Kidney (tissue), 14 donors: ENCODE measurements around the gene CDC14A. TPM values are rescaled to one million over a fixed set of nuclear protein-coding genes. Genes with fewer than 3 reads are reported as not detected.

ENCODE experiments used
- DNase-seq, 5 donors: peaks; one replicate each; pipeline ENCODE4 v3.0.0-alpha.2; 2013 to 2020
- FAIRE-seq: peaks from 2 replicates; lab custom pipeline; 2012; peaks lifted over from hg19 to GRCh38; lab: Jason Lieb, UNC
- H3K27ac ChIP-seq, 2 donors: one replicate each; pipeline ENCODE4 v1.7.0; 2013; ENCODE audit warnings: low read depth in 2 of 2, low read length in 2 of 2, inconsistent platforms in 1 of 2
- H3K27me3 ChIP-seq: one replicate; pipeline ENCODE4 v1.7.1; 2013; ENCODE audit warnings: low read length, inconsistent platforms; ENCODE audit not compliant: control insufficient read depth, insufficient read depth
- H3K36me3 ChIP-seq, 3 donors: one replicate each; pipeline versions ENCODE4 v1.7.0 to v1.7.1; 2013; ENCODE audit warnings: low read length in 3 of 3, control low read depth in 1 of 3, inconsistent platforms in 1 of 3; ENCODE audit not compliant: insufficient read depth in 3 of 3, control insufficient read depth in 2 of 3
- H3K4me1 ChIP-seq, 3 donors: one replicate each; pipeline versions ENCODE4 v1.7.0 to v1.7.1; 2013; ENCODE audit warnings: low read length in 3 of 3, inconsistent platforms in 1 of 3, low read depth in 1 of 3; ENCODE audit not compliant: control insufficient read depth in 2 of 3, insufficient read depth in 2 of 3
- H3K4me3 ChIP-seq, 3 donors: one replicate each; pipeline versions ENCODE4 v1.7.0 to v1.8.1; 2013; ENCODE audit warnings: low read length in 3 of 3, control low read depth in 1 of 3, inconsistent platforms in 1 of 3
- H3K9ac ChIP-seq, 3 donors: one replicate each; pipeline versions ENCODE4 v1.7.0 to v1.7.1; 2013; ENCODE audit warnings: low read length in 3 of 3, control low read depth in 1 of 3, inconsistent platforms in 1 of 3
- H3K9me3 ChIP-seq, 3 donors: one replicate each; pipeline versions ENCODE4 v1.7.0 to v1.7.1; 2013; ENCODE audit warnings: low read length in 3 of 3, control low read depth in 1 of 3, inconsistent platforms in 1 of 3; ENCODE audit not compliant: control insufficient read depth in 2 of 3, insufficient read depth in 1 of 3
- CTCF ChIP-seq: IDR thresholded peaks from 3 replicates; pipeline ENCODE4 v1.5.1; 2012; ENCODE audit warnings: mild to moderate bottlenecking, moderate library complexity, borderline replicate concordance; ENCODE audit not compliant: insufficient read depth; ENCODE audit errors: extremely low read depth
- intact Hi-C: fragments of 100-400 bp; cut with DNase I; formaldehyde crosslinking; loops from one replicate; pipeline ENCODE4 v1.11.1; 2022
- polyA plus RNA-seq: library from polyadenylated mRNA; stranded (reverse); fragments of 350-450 nt; fragmentation: Illumina TruSeq; extraction: RNeasy Lipid Tissue Mini Kit (QIAGEN cat#74804); gene quantifications from one replicate; pipeline ENCODE4 v1.2.3, GENCODE V29; 2014; ENCODE audit warnings: low read depth, low replicate concordance; ENCODE audit not compliant: insufficient read depth
- total RNA-seq: library from RNA; stranded (reverse); fragmentation: NEBNext Ultra II Directional; extraction: Animal tissue kit (Norgen Biotek cat#: 25700); gene quantifications from one replicate; pipeline ENCODE4 v1.2.1, GENCODE V29; 2021
- donor health status: control.
- donor health status: control.
- donor health status: control.
- donor health status: control.
- donor health status: control.
- donor health status: DM: yes; HTN: yes; CAD: no.
- donor health status: Normal renal cell carcinoma (clear cell type).

CDC14A gene
- total and polyA plus RNA-seq, 2 donors from 2014 or later, result 4.7 to 11.9 TPM

- DNase-seq (no peak), FAIRE-seq (no peak)
- Histone ChIP-seq H3K9ac (no peak overlapping the region), H3K27ac (no peak overlapping the region), H3K9me3 (no peaks in the 10 kb centered on the region), H3K36me3 (no peaks in the 10 kb centered on the region), H3K27me3 (no peaks in the 10 kb centered on the region), H3K4me1 (no peaks in the 10 kb centered on the region), H3K4me3 (no peak overlapping the region)
- intact Hi-C loops, result no loop called here
- TF ChIP-seq CTCF, result no peak
Measured at GRCh38 chr1:100479620-100480338, 127.5 kb downstream of the CDC14A start.

- Histone ChIP-seq H3K36me3 (peaks cover 0 to 4% (median 0%) of the 10 kb centered on the region in 3 donors), H3K27me3 (no peaks in the 10 kb centered on the region), H3K27ac (no peak overlapping the region), H3K9me3 (no peaks in the 10 kb centered on the region), H3K9ac (no peak overlapping the region), H3K4me3 (no peak overlapping the region), H3K4me1 (no peaks in the 10 kb centered on the region)
- no peak for DNase-seq
- no peak for TF ChIP-seq CTCF
- intact Hi-C loops, result no loop called here
- no peak for FAIRE-seq
Measured at GRCh38 chr1:100481303-100481702, 129.0 kb downstream of the CDC14A start.

- Histone ChIP-seq H3K4me3 (no peak overlapping the region), H3K27me3 (no peaks in the 10 kb centered on the region), H3K9me3 (no peaks in the 10 kb centered on the region), H3K27ac (no peak overlapping the region), H3K36me3 (peaks cover 0 to 4% (median 0%) of the 10 kb centered on the region in 3 donors), H3K4me1 (no peaks in the 10 kb centered on the region), H3K9ac (no peak overlapping the region)
- no peak for TF ChIP-seq CTCF
- no peak for FAIRE-seq
- intact Hi-C loops, result no loop called here
- DNase-seq, result no peak
Measured at GRCh38 chr1:100482167-100482566, 129.9 kb downstream of the CDC14A start.

- Histone ChIP-seq H3K9ac (no peak overlapping the region), H3K27ac (no peak overlapping the region), H3K27me3 (no peaks in the 10 kb centered on the region), H3K9me3 (no peaks in the 10 kb centered on the region), H3K36me3 (peaks cover 0 to 4% (median 0%) of the 10 kb centered on the region in 3 donors), H3K4me3 (no peak overlapping the region), H3K4me1 (no peaks in the 10 kb centered on the region)
- no peak for FAIRE-seq
- TF ChIP-seq CTCF, result no peak
- intact Hi-C loops, result no loop called here
- no peak for DNase-seq
Measured at GRCh38 chr1:100482748-100483147, 130.4 kb downstream of the CDC14A start.
